Lower lobe of right lung (tissue), 2 donors: Measurements from ENCODE around the gene TMEM117. TPM values are rescaled to one million over a fixed set of nuclear protein-coding genes. Genes with fewer than 3 reads are reported as not detected.
"Not testable (repeated sequence)": the region's sequence is repeated elsewhere in the genome, so short reads cannot be mapped to it uniquely, and the experiment has no call there.

Source experiments
- ATAC-seq, 2 donors: fragments of 200-7000 bp; cut with Tn5 transposase; one replicate each; pipeline ENCODE4 v1.9.1; 2020 to 2022; ENCODE audit warnings: mild to moderate bottlenecking in 2 of 2, moderate library complexity in 2 of 2
- DNase-seq: peaks from one replicate; pipeline ENCODE4 v3.0.0-alpha.2; 2020
- H3K27ac ChIP-seq: fragments of 200-600 bp; one replicate; pipeline ENCODE4 v1.8.0; 2022
- H3K27me3 ChIP-seq: fragments of 200-600 bp; one replicate; pipeline ENCODE4 v1.8.0; 2022; ENCODE audit warnings: low read depth
- H3K36me3 ChIP-seq: fragments of 200-600 bp; one replicate; pipeline ENCODE4 v1.8.0; 2022; ENCODE audit warnings: mild to moderate bottlenecking
- H3K4me1 ChIP-seq: fragments of 200-600 bp; one replicate; pipeline ENCODE4 v1.8.0; 2022
- H3K4me3 ChIP-seq: fragments of 200-600 bp; one replicate; pipeline ENCODE4 v1.8.0; 2022; ENCODE audit warnings: mild to moderate bottlenecking
- H3K9me3 ChIP-seq: fragments of 200-600 bp; one replicate; pipeline ENCODE4 v1.8.0; 2022
- CTCF ChIP-seq: fragments of 200-600 bp; IDR thresholded peaks from one replicate; pipeline ENCODE4 v1.8.0; 2022; ENCODE audit warnings: antibody characterized with exemption, mild to moderate bottlenecking
- intact Hi-C: fragments of 100-400 bp; cut with DNase I; formaldehyde crosslinking; loops from one replicate; pipeline ENCODE4 v1.11.0; 2022
- total RNA-seq: library from RNA; stranded (reverse); fragmentation: NEBNext Ultra II Directional; extraction: Animal tissue kit (Norgen Biotek cat#: 25700); gene quantifications from one replicate; pipeline ENCODE4 v1.2.1, GENCODE V29; 2021
- donor health status: DM: no; HTN: yes; CAD: no; lungs with severe emphysema.

TMEM117 gene
- total RNA-seq, 1 donor from 2014 or later, result 4.5 TPM

- no peak for DNase-seq
- H3K4me1 ChIP-seq, result no peaks in the 10 kb centered on the region
- no peaks in the 10 kb centered on the region for H3K36me3 ChIP-seq
- H3K9me3 ChIP-seq, result no peaks in the 10 kb centered on the region
- H3K27me3 ChIP-seq, result no peaks in the 10 kb centered on the region
- H3K27ac ChIP-seq, result no peak overlapping the region
- H3K4me3 ChIP-seq, result no peak overlapping the region
- intact Hi-C loops, result no loop called here
- ATAC-seq, result no peak
- TF ChIP-seq CTCF, result no peak
Observed at GRCh38 chr12:44377443-44378187, 541.7 kb downstream of the TMEM117 start.

- intact Hi-C loops, H3K4me3 ChIP-seq, H3K4me1 ChIP-seq, ATAC-seq, H3K27ac ChIP-seq, H3K27me3 ChIP-seq, H3K36me3 ChIP-seq, H3K9me3 ChIP-seq, DNase-seq: not testable (repeated sequence)
Observed at GRCh38 chr12:44379113-44379512, 543.2 kb downstream of the TMEM117 start.

- intact Hi-C loops, result no loop called here
- no peak for ATAC-seq
- Histone ChIP-seq H3K9me3 (no peaks in the 10 kb centered on the region), H3K27ac (no peak overlapping the region), H3K4me1 (no peaks in the 10 kb centered on the region), H3K4me3 (no peak overlapping the region), H3K36me3 (no peaks in the 10 kb centered on the region), H3K27me3 (no peaks in the 10 kb centered on the region)
- no peak for TF ChIP-seq CTCF
- DNase-seq, result no peak
Observed at GRCh38 chr12:44379831-44380230, 544.0 kb downstream of the TMEM117 start.

- Histone ChIP-seq H3K4me1 (no peaks in the 10 kb centered on the region), H3K4me3 (no peak overlapping the region), H3K27me3 (no peaks in the 10 kb centered on the region), H3K36me3 (no peaks in the 10 kb centered on the region), H3K9me3 (no peaks in the 10 kb centered on the region), H3K27ac (no peak overlapping the region)
- DNase-seq, result no peak
- intact Hi-C loops, result no loop called here
- TF ChIP-seq CTCF, result no peak
- ATAC-seq, result no peak
Observed at GRCh38 chr12:44380861-44381260, 545.0 kb downstream of the TMEM117 start.

GRCh38 chr12:44381341-44381740 lies 545.5 kb downstream of the TMEM117 start:
- Histone ChIP-seq H3K9me3 (no peaks in the 10 kb centered on the region), H3K4me3 (no peak overlapping the region), H3K27me3 (no peaks in the 10 kb centered on the region), H3K36me3 (no peaks in the 10 kb centered on the region), H3K27ac (no peak overlapping the region), H3K4me1 (no peaks in the 10 kb centered on the region)
- no peak for DNase-seq
- no peak for TF ChIP-seq CTCF
- no peak for ATAC-seq
- intact Hi-C loops, result no loop called here

GRCh38 chr12:44384136-44384535 lies 548.3 kb downstream of the TMEM117 start:
- DNase-seq (no peak), ATAC-seq (no peak)
- no peaks in the 10 kb centered on the region for H3K9me3 ChIP-seq
- H3K4me1 ChIP-seq, result no peaks in the 10 kb centered on the region
- intact Hi-C loops, result no loop called here
- H3K36me3 ChIP-seq, result no peaks in the 10 kb centered on the region
- TF ChIP-seq CTCF, result no peak
- no peaks in the 10 kb centered on the region for H3K27me3 ChIP-seq
- H3K4me3 ChIP-seq, result no peak overlapping the region
- no peak overlapping the region for H3K27ac ChIP-seq
